ENCODE results near the gene MGMT.

The MGMT gene

DNA sequence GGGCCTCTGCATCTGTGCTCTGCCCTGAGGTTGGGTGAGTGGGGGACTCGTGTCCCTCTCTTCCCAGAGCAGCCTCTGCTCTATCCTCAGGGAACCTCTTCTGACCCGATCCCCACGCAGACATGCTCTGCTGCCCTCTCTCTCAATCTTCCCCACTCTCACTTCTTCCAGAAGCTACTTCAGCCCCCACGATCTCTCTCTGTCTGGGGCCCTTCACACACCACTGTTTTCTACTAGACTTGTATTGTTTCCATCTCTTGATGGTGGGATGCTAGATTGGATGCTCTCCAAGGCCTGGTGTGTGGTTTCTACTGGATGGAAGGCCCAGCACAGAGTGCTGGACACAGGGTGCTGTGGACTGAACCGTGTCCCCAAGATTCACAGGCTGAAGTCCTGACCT is 10.0 kb downstream of the MGMT start:
- TF ChIP-seq ZFX (IDR thresholded peaks at IDR 0.05; ENCODE audit: borderline replicate concordance): no peak
- no peak for TF ChIP-seq CTCF (IDR thresholded peaks at IDR 0.05)
- no peak overlapping the region for H3K27ac ChIP-seq

GRCh38 chr10:129481641-129482040 is 14.6 kb downstream of the MGMT start:
- no peak overlapping the region for H3K27ac ChIP-seq
- TF ChIP-seq CTCF (IDR thresholded peaks at IDR 0.05): no peak
- TF ChIP-seq ZFX (IDR thresholded peaks at IDR 0.05; ENCODE audit: borderline replicate concordance): no peak

DNA sequence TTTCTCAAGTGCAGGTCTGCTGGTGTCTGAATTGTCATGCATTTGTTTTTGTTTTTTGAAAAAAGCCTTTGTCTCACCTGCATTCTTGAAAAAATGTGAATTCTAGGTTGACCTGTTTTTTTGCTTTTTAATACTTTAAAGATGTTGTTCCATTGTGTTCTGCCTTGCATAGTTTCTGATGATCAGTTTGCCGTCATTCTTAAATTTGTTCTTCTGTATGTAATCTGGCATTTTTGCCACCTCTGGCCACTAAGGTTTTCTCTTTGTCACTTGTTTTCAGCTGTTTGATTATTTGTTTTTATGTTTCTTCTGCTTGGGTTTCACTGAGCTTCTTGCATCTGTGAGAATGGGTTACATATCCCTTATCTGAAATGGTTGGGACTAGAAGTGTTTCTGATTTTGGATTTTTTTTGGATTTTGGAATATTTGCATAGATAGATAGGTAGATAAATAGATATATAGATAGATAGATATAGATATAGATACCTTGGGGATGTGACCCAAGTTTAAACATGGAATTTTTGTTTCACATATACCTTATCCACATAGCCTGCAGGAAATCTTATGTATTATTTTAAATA is 16.5 kb downstream of the MGMT start:
- TF ChIP-seq ZFX (IDR thresholded peaks at IDR 0.05; ENCODE audit: borderline replicate concordance) (no peak), CTCF (IDR thresholded peaks at IDR 0.05) (no peak)
- no peak overlapping the region for H3K27ac ChIP-seq

DNA sequence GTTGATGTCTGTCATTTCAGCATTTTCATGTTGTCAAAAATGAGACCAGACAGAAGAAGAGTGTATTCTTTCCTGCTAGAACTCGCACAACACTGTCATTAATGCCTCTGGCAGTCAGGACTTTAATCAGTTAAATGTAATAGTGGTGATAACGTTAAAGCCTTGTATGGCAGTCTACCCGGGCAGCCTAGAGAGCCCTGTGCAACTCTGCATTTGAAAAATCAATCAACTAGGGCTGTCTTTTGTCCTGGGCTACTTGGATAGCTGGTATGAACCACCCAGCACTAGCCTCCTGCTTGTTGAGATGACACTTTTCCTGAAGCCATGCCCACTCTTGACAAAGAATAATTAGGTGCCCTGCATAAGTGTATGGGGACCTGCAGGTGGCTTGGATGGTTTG is 19.8 kb downstream of the MGMT start:
- H3K27ac ChIP-seq: no peak overlapping the region
- TF ChIP-seq CTCF (IDR thresholded peaks at IDR 0.05) (no peak), ZFX (IDR thresholded peaks at IDR 0.05; ENCODE audit: borderline replicate concordance) (no peak)

DNA sequence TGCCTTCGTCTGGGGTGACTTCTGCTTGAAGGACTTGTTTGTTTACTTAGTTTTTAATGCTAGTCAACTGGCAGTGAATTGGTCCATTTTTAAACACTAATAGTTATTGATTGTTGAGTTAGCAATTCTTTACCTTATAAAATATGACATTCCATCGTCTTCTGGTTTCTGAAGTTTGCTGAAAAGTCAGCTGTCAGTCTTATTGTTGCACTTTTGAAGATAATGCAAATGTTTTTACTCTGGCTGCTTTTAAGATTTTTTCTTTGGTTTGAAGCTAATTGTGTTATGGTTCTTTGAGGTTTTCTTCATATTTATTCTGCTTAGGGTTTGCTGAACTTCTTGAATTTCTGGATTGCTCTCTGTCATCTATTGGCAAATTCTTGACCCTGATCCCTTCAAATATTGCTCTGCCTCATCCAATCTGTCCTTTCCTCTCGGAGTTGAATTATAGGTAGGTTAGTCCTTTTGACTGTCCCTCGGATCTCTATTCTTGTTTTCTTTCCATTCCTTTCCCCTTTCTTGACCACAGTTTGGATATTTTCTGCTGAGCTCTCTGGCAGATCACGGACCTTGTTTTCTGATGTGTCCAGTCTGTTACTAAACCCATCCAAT is 24.2 kb downstream of the MGMT start:
- TF ChIP-seq ZFX (IDR thresholded peaks at IDR 0.05; ENCODE audit: borderline replicate concordance) (no peak), CTCF (IDR thresholded peaks at IDR 0.05) (no peak)
- H3K27ac ChIP-seq: no peak overlapping the region

DNA sequence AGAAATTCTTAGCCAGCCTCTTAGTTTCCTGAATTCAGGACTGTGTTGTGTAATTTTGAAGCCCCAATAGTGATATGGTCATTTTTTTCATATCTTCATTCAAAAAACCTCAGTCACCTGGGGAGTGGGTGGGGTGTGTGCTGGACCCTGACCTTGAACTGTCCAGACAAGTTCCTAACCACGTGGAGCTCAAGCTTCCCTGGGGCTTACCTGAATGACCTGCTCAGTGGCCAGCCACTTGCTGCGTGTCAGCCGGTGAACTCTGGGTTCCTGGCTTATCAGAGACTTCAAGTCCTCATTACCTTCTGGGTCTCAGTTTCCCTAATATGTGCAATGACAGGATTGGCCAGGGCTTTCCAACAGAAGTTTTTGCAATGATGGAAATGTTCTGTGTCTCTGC is 27.1 kb downstream of the MGMT start:
- H3K27ac ChIP-seq: no peak overlapping the region
- no peak for TF ChIP-seq ZFX (IDR thresholded peaks at IDR 0.05; ENCODE audit: borderline replicate concordance)
- TF ChIP-seq CTCF (IDR thresholded peaks at IDR 0.05): no peak

- H3K27ac ChIP-seq: no peak overlapping the region
- TF ChIP-seq ZFX (IDR thresholded peaks at IDR 0.05; ENCODE audit: borderline replicate concordance): no peak
- no peak for TF ChIP-seq CTCF (IDR thresholded peaks at IDR 0.05)
Measured at GRCh38 chr10:129494740-129495139, 27.7 kb downstream of the MGMT start.

All from 22Rv1 (cell line).